ENCODE data around the gene DDX10. TPM values are rescaled to one million over a fixed set of nuclear protein-coding genes. Genes with fewer than 3 reads are reported as not detected.

Gene DDX10
- total RNA-seq, 2 donors from 2014 or later = 12.6 to 17.6 TPM

- peaks cover 5% of the 10 kb centered on the region for H3K4me1 ChIP-seq
- intact Hi-C loops (cut with DNase I) = loop anchor here (10.0 kb wide), 1 partner anchor 655 kb away; no protein-coding TSS in a partner anchor
- H3K27me3 ChIP-seq = no peaks in the 10 kb centered on the region
- H3K9me3 ChIP-seq = no peaks in the 10 kb centered on the region
- H3K4me3 ChIP-seq = no peak overlapping the region
- no peak for DNase-seq
- no peak overlapping the region for H3K27ac ChIP-seq
- TF ChIP-seq CTCF (IDR thresholded peaks at IDR 0.05) = no peak
- H3K9ac ChIP-seq (ENCODE audit: low read depth in 2 of 2, low read length in 2 of 2) = no peak overlapping the region
- H3K36me3 ChIP-seq = no peaks in the 10 kb centered on the region
Observed at GRCh38 chr11:108669711-108670110, 4.8 kb downstream of the DDX10 start.

- peaks cover 5% of the 10 kb centered on the region for H3K4me1 ChIP-seq
- H3K27ac ChIP-seq = no peak overlapping the region
- no peaks in the 10 kb centered on the region for H3K36me3 ChIP-seq
- intact Hi-C loops (cut with DNase I) = no loop called here
- DNase-seq = no peak
- H3K27me3 ChIP-seq = no peaks in the 10 kb centered on the region
- TF ChIP-seq CTCF (IDR thresholded peaks at IDR 0.05) = no peak
- H3K9me3 ChIP-seq = no peaks in the 10 kb centered on the region
- no peak overlapping the region for H3K9ac ChIP-seq (ENCODE audit: low read depth in 2 of 2, low read length in 2 of 2)
- no peak overlapping the region for H3K4me3 ChIP-seq
Observed at GRCh38 chr11:108670451-108670850, 5.6 kb downstream of the DDX10 start.

- H3K4me3 ChIP-seq = no peak overlapping the region
- H3K27ac ChIP-seq = no peak overlapping the region
- no peak for DNase-seq
- no peaks in the 10 kb centered on the region for H3K27me3 ChIP-seq
- no peak overlapping the region for H3K9ac ChIP-seq (ENCODE audit: low read depth in 2 of 2, low read length in 2 of 2)
- peaks cover 5% of the 10 kb centered on the region for H3K4me1 ChIP-seq
- no peaks in the 10 kb centered on the region for H3K9me3 ChIP-seq
- peaks cover under 1% of the 10 kb centered on the region for H3K36me3 ChIP-seq
- intact Hi-C loops (cut with DNase I) = no loop called here
- no peak for TF ChIP-seq CTCF (IDR thresholded peaks at IDR 0.05)
Observed at GRCh38 chr11:108672113-108672512, 7.2 kb downstream of the DDX10 start.

GRCh38 chr11:108672786-108673185, 7.9 kb downstream of the DDX10 start:
- H3K9me3 ChIP-seq = no peaks in the 10 kb centered on the region
- no peak for DNase-seq
- intact Hi-C loops (cut with DNase I) = no loop called here
- no peaks in the 10 kb centered on the region for H3K27me3 ChIP-seq
- no peak for TF ChIP-seq CTCF (IDR thresholded peaks at IDR 0.05)
- H3K4me3 ChIP-seq = no peak overlapping the region
- H3K27ac ChIP-seq = no peak overlapping the region
- H3K9ac ChIP-seq (ENCODE audit: low read depth in 2 of 2, low read length in 2 of 2) = no peak overlapping the region
- peaks cover 5% of the 10 kb centered on the region for H3K4me1 ChIP-seq
- H3K36me3 ChIP-seq = peaks cover 7% of the 10 kb centered on the region

GRCh38 chr11:108679045-108679444, 14.2 kb downstream of the DDX10 start:
- Histone ChIP-seq H3K36me3 (peaks cover 7% of the 10 kb centered on the region), H3K9me3 (no peaks in the 10 kb centered on the region), H3K27ac (no peak overlapping the region), H3K27me3 (no peaks in the 10 kb centered on the region), H3K9ac (ENCODE audit: low read depth in 2 of 2, low read length in 2 of 2) (no peak overlapping the region), H3K4me1 (no peaks in the 10 kb centered on the region), H3K4me3 (no peak overlapping the region)
- TF ChIP-seq CTCF (IDR thresholded peaks at IDR 0.05) = no peak
- DNase-seq = no peak
- intact Hi-C loops (cut with DNase I) = no loop called here

GRCh38 chr11:108680271-108680670, 15.4 kb downstream of the DDX10 start:
- no peaks in the 10 kb centered on the region for H3K27me3 ChIP-seq
- no peak for TF ChIP-seq CTCF (IDR thresholded peaks at IDR 0.05)
- no peaks in the 10 kb centered on the region for H3K9me3 ChIP-seq
- peaks cover 7% of the 10 kb centered on the region for H3K36me3 ChIP-seq
- no peak overlapping the region for H3K27ac ChIP-seq
- no peak overlapping the region for H3K9ac ChIP-seq (ENCODE audit: low read depth in 2 of 2, low read length in 2 of 2)
- intact Hi-C loops (cut with DNase I) = no loop called here
- no peaks in the 10 kb centered on the region for H3K4me1 ChIP-seq
- H3K4me3 ChIP-seq = no peak overlapping the region
- DNase-seq = no peak

All from colonic mucosa (tissue), 4 donors.